Measurements from ENCODE around the gene NFE2L2. TPM values are rescaled to one million over a fixed set of nuclear protein-coding genes. Genes with fewer than 3 reads are reported as not detected.

The NFE2L2 gene
- polyA plus RNA-seq, 1 donor (not counting 4 experiments of a cell fraction or from before 2014, with no cell fraction given), result 177 TPM

DNA sequence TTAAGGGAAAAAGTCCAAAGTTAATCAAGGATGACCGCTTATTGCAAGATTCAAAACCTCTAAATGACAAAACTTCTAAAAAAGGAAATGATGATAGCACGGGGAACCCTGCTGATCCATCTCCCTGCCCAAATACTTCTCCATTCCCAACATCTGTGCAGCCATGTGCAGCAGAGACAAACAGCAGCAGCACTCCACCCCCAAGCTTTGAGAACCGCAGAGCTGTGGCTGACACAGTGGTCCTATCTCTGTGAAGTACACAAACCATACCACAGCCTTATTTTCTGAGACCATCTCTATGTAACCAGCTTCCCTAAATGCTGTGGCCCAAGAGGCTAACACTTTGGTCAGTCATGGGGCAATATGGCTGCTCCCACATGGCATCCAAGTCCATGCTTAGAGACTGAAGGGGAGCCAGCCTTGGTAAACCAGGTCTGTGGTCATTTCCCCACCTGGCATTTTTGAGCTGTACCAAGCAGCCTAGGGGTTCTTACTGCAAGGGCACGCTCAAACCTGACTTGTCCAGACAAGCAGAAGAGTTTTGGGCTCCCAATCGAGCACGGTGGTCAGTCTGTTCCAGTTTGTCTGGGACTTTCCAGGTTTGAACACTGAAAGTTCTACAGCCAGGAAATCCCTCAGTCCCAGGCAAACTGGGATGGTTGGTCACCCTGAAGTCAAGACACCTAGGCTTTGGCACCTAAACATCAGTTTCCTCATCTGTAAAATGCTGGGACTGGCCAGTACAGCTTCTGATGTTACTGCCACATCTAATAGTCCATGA lies 17.1 kb upstream of the NFE2L2 start:
- H4K20me1 ChIP-seq (ENCODE audit: control insufficient read depth, extremely low read depth, insufficient read depth, low read length), result no peaks in the 10 kb centered on the region
- dilution Hi-C loops (cut with MboI; ENCODE audit: extremely low pct_ligation_motif_present, low sequenced_read_pairs), result no loop called here
- no peaks in the 10 kb centered on the region for H3K36me3 ChIP-seq (ENCODE audit: control insufficient read depth in 2 of 2, extremely low read depth in 1 of 2, insufficient read depth in 2 of 2, low read length in 2 of 2)
- TF ChIP-seq EZH2 (IDR thresholded peaks at IDR 0.05; ENCODE audit: low read length) (no peak), CTCF (optimal IDR thresholded peaks at IDR 0.05 in 1 of 3, IDR thresholded peaks at IDR 0.05 in 1 of 3, conservative IDR thresholded peaks at IDR 0.05 in 1 of 3; ENCODE audit: extremely low read depth in 1 of 3, insufficient read depth in 2 of 3, low read length in 3 of 3) (no peak)
- H3K27me3 ChIP-seq (ENCODE audit: control insufficient read depth, extremely low read depth, insufficient read depth, low read length), result no peaks in the 10 kb centered on the region
- DNase-seq (ENCODE audit: low read depth, low spot score), result no peak
- H3K4me2 ChIP-seq (ENCODE audit: control insufficient read depth, extremely low read depth, insufficient read depth, low read depth, low read length), result peak overlapping the region; percentile 7
- H3K9ac ChIP-seq (ENCODE audit: control insufficient read depth, extremely low read depth, insufficient read depth, low read length), result no peak overlapping the region
- no peaks in the 10 kb centered on the region for H3K9me3 ChIP-seq (ENCODE audit: control insufficient read depth, low read depth, low read length)
- FAIRE-seq, result peak; percentile 49
- no peaks in the 10 kb centered on the region for H3K9me1 ChIP-seq (ENCODE audit: control insufficient read depth, extremely low read depth, insufficient read depth, low read length)
- H3K27ac ChIP-seq (ENCODE audit: control insufficient read depth, insufficient read depth, low read length), result no peak overlapping the region
- no peak overlapping the region for H3K4me3 ChIP-seq (ENCODE audit: control insufficient read depth in 2 of 3, extremely low read depth in 1 of 3, insufficient read depth in 2 of 3, low read depth in 1 of 3, low read length in 3 of 3)
- H2AFZ ChIP-seq (ENCODE audit: control insufficient read depth, low read length), result peak overlapping the region; percentile 39
- H3K79me2 ChIP-seq (ENCODE audit: control insufficient read depth, insufficient read depth, low read length), result no peaks in the 10 kb centered on the region
- H3K4me1 ChIP-seq (ENCODE audit: control insufficient read depth, extremely low read depth, insufficient read depth, low read length), result peaks cover 20% of the 10 kb centered on the region

GRCh38 chr2:177279847-177280246 lies 15.3 kb upstream of the NFE2L2 start:
- dilution Hi-C loops (cut with MboI; ENCODE audit: extremely low pct_ligation_motif_present, low sequenced_read_pairs), result no loop called here
- H3K4me1 ChIP-seq (ENCODE audit: control insufficient read depth, extremely low read depth, insufficient read depth, low read length), result peaks cover 27% of the 10 kb centered on the region
- TF ChIP-seq EZH2 (IDR thresholded peaks at IDR 0.05; ENCODE audit: low read length) (no peak), CTCF (optimal IDR thresholded peaks at IDR 0.05 in 1 of 3, IDR thresholded peaks at IDR 0.05 in 1 of 3, conservative IDR thresholded peaks at IDR 0.05 in 1 of 3; ENCODE audit: extremely low read depth in 1 of 3, insufficient read depth in 2 of 3, low read length in 3 of 3) (no peak)
- H3K4me3 ChIP-seq (ENCODE audit: control insufficient read depth in 2 of 3, extremely low read depth in 1 of 3, insufficient read depth in 2 of 3, low read depth in 1 of 3, low read length in 3 of 3), result no peak overlapping the region
- no peaks in the 10 kb centered on the region for H4K20me1 ChIP-seq (ENCODE audit: control insufficient read depth, extremely low read depth, insufficient read depth, low read length)
- no peaks in the 10 kb centered on the region for H3K27me3 ChIP-seq (ENCODE audit: control insufficient read depth, extremely low read depth, insufficient read depth, low read length)
- no peaks in the 10 kb centered on the region for H3K9me3 ChIP-seq (ENCODE audit: control insufficient read depth, low read depth, low read length)
- H3K9me1 ChIP-seq (ENCODE audit: control insufficient read depth, extremely low read depth, insufficient read depth, low read length), result no peaks in the 10 kb centered on the region
- H3K79me2 ChIP-seq (ENCODE audit: control insufficient read depth, insufficient read depth, low read length), result no peaks in the 10 kb centered on the region
- no peak overlapping the region for H3K9ac ChIP-seq (ENCODE audit: control insufficient read depth, extremely low read depth, insufficient read depth, low read length)
- H3K4me2 ChIP-seq (ENCODE audit: control insufficient read depth, extremely low read depth, insufficient read depth, low read depth, low read length), result no peak overlapping the region
- H3K27ac ChIP-seq (ENCODE audit: control insufficient read depth, insufficient read depth, low read length), result no peak overlapping the region
- no peak for DNase-seq (ENCODE audit: low read depth, low spot score)
- no peak overlapping the region for H2AFZ ChIP-seq (ENCODE audit: control insufficient read depth, low read length)
- no peak for FAIRE-seq
- no peaks in the 10 kb centered on the region for H3K36me3 ChIP-seq (ENCODE audit: control insufficient read depth in 2 of 2, extremely low read depth in 1 of 2, insufficient read depth in 2 of 2, low read length in 2 of 2)
